ENCODE data around the gene CCDC74B.
"Not testable (repeated sequence)": the region's sequence is repeated elsewhere in the genome, so short reads cannot be mapped to it uniquely, and the experiment has no call there.

CCDC74B gene

DNA sequence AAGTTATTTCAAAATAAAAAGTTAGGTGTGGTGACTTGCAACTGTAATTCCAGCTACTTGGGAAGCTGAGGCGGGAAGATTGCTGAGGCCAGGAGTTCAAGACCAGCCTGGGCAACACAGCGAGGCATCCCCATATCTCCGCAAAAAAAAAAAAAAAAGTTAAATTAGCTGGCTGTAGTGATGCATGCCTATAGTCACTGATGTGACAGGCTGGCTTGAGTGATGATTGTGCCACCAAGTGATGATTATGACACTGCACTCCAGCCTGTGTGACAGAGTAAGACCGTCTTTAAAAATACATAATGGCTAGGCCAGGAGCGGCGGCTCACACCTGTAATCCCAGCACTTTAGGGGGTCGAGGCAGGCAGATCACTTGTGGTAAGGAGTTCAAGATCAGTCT is 25.0 kb upstream of the CCDC74B start:
- no peak for ATAC-seq
- TF ChIP-seq GLIS3 (CRISPR knock-in tag; IDR thresholded peaks at IDR 0.05) (no peak), SNAI2 (CRISPR knock-in tag; IDR thresholded peaks at IDR 0.05) (no peak), ARNTL (CRISPR knock-in tag; IDR thresholded peaks at IDR 0.05; ENCODE audit: borderline replicate concordance, low read depth) (no peak), ZFP3 (CRISPR knock-in tag; IDR thresholded peaks at IDR 0.05) (no peak), TOX (CRISPR knock-in tag; IDR thresholded peaks at IDR 0.05; ENCODE audit: borderline replicate concordance) (no peak), RARB (CRISPR knock-in tag; IDR thresholded peaks at IDR 0.05) (no peak), ISL1 (CRISPR knock-in tag; IDR thresholded peaks at IDR 0.05) (no peak), ESRRG (CRISPR knock-in tag; IDR thresholded peaks at IDR 0.05) (no peak), ZNF565 (CRISPR knock-in tag; conservative IDR thresholded peaks at IDR 0.05; ENCODE audit: low read depth) (no peak), PPARA (CRISPR knock-in tag; IDR thresholded peaks at IDR 0.05; ENCODE audit: borderline replicate concordance) (no peak), BACH2 (CRISPR knock-in tag; IDR thresholded peaks at IDR 0.05; ENCODE audit: borderline replicate concordance) (no peak), ZC3H10 (CRISPR knock-in tag; IDR thresholded peaks at IDR 0.05) (no peak)
- TF ChIP-seq, protein P1, sequence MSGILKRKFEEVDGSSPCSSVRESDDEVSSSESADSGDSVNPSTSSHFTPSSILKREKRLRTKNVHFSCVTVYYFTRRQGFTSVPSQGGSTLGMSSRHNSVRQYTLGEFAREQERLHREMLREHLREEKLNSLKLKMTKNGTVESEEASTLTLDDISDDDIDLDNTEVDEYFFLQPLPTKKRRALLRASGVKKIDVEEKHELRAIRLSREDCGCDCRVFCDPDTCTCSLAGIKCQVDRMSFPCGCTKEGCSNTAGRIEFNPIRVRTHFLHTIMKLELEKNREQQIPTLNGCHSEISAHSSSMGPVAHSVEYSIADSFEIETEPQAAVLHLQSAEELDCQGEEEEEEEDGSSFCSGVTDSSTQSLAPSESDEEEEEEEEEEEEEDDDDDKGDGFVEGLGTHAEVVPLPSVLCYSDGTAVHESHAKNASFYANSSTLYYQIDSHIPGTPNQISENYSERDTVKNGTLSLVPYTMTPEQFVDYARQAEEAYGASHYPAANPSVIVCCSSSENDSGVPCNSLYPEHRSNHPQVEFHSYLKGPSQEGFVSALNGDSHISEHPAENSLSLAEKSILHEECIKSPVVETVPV (CRISPR knock-in tag; IDR thresholded peaks at IDR 0.05): no peak
- TF ChIP-seq, protein P2, sequence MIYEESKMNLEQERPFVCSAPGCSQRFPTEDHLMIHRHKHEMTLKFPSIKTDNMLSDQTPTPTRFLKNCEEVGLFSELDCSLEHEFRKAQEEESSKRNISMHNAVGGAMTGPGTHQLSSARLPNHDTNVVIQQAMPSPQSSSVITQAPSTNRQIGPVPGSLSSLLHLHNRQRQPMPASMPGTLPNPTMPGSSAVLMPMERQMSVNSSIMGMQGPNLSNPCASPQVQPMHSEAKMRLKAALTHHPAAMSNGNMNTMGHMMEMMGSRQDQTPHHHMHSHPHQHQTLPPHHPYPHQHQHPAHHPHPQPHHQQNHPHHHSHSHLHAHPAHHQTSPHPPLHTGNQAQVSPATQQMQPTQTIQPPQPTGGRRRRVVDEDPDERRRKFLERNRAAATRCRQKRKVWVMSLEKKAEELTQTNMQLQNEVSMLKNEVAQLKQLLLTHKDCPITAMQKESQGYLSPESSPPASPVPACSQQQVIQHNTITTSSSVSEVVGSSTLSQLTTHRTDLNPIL (CRISPR knock-in tag; IDR thresholded peaks at IDR 0.05; ENCODE audit: low read depth): no peak
- TF ChIP-seq, protein P3, sequence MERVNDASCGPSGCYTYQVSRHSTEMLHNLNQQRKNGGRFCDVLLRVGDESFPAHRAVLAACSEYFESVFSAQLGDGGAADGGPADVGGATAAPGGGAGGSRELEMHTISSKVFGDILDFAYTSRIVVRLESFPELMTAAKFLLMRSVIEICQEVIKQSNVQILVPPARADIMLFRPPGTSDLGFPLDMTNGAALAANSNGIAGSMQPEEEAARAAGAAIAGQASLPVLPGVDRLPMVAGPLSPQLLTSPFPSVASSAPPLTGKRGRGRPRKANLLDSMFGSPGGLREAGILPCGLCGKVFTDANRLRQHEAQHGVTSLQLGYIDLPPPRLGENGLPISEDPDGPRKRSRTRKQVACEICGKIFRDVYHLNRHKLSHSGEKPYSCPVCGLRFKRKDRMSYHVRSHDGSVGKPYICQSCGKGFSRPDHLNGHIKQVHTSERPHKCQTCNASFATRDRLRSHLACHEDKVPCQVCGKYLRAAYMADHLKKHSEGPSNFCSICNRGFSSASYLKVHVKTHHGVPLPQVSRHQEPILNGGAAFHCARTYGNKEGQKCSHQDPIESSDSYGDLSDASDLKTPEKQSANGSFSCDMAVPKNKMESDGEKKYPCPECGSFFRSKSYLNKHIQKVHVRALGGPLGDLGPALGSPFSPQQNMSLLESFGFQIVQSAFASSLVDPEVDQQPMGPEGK (CRISPR knock-in tag; IDR thresholded peaks at IDR 0.05; ENCODE audit: borderline replicate concordance): no peak
- TF ChIP-seq, protein P4, sequence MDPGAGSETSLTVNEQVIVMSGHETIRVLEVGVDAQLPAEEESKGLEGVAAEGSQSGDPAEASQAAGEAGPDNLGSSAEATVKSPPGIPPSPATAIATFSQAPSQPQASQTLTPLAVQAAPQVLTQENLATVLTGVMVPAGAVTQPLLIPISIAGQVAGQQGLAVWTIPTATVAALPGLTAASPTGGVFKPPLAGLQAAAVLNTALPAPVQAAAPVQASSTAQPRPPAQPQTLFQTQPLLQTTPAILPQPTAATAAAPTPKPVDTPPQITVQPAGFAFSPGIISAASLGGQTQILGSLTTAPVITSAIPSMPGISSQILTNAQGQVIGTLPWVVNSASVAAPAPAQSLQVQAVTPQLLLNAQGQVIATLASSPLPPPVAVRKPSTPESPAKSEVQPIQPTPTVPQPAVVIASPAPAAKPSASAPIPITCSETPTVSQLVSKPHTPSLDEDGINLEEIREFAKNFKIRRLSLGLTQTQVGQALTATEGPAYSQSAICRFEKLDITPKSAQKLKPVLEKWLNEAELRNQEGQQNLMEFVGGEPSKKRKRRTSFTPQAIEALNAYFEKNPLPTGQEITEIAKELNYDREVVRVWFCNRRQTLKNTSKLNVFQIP (CRISPR knock-in tag; IDR thresholded peaks at IDR 0.05; ENCODE audit: borderline replicate concordance, low read depth): no peak
- TF ChIP-seq, protein P5, sequence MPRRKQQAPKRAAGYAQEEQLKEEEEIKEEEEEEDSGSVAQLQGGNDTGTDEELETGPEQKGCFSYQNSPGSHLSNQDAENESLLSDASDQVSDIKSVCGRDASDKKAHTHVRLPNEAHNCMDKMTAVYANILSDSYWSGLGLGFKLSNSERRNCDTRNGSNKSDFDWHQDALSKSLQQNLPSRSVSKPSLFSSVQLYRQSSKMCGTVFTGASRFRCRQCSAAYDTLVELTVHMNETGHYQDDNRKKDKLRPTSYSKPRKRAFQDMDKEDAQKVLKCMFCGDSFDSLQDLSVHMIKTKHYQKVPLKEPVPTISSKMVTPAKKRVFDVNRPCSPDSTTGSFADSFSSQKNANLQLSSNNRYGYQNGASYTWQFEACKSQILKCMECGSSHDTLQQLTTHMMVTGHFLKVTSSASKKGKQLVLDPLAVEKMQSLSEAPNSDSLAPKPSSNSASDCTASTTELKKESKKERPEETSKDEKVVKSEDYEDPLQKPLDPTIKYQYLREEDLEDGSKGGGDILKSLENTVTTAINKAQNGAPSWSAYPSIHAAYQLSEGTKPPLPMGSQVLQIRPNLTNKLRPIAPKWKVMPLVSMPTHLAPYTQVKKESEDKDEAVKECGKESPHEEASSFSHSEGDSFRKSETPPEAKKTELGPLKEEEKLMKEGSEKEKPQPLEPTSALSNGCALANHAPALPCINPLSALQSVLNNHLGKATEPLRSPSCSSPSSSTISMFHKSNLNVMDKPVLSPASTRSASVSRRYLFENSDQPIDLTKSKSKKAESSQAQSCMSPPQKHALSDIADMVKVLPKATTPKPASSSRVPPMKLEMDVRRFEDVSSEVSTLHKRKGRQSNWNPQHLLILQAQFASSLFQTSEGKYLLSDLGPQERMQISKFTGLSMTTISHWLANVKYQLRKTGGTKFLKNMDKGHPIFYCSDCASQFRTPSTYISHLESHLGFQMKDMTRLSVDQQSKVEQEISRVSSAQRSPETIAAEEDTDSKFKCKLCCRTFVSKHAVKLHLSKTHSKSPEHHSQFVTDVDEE (CRISPR knock-in tag; IDR thresholded peaks at IDR 0.05): no peak

DNA sequence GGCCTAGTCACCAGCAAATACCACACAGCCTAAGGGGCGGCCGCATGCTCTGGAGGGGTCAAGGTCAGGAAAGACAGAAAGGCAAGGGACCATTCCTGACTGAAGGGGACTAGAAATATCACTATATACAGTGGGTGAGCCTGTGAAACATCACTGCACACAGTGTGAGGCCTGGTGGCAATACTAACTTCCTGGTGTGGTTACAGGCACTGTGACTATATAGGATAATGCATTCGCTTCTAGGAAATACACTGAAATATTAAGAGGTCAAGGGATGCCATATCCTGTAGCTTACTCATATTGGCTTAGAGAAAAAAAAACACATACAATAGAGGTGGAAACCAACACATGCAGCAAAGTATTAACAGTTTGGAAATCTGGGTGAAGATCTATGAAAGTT is 24.3 kb upstream of the CCDC74B start:
- not testable (repeated sequence) for ATAC-seq

DNA sequence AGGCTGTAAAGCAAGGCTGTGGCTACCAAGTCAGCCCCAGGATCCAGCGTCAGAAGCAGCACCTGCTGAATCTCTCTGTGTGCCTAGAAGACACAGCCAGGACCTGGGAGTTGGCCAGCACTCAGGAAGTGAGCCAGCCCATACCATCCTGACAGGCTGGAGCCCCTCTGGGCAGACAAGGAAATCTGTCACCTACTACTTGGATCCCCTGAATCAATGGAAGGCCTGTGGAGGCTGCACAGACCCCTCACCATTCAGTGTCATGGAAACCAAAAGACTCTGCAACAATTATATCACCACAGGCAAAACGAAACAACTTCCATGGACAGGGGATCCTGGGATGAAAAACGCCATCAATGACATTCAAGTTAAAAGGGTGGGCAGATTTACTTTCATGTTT is 21.7 kb upstream of the CCDC74B start:
- ATAC-seq: not testable (repeated sequence)

DNA sequence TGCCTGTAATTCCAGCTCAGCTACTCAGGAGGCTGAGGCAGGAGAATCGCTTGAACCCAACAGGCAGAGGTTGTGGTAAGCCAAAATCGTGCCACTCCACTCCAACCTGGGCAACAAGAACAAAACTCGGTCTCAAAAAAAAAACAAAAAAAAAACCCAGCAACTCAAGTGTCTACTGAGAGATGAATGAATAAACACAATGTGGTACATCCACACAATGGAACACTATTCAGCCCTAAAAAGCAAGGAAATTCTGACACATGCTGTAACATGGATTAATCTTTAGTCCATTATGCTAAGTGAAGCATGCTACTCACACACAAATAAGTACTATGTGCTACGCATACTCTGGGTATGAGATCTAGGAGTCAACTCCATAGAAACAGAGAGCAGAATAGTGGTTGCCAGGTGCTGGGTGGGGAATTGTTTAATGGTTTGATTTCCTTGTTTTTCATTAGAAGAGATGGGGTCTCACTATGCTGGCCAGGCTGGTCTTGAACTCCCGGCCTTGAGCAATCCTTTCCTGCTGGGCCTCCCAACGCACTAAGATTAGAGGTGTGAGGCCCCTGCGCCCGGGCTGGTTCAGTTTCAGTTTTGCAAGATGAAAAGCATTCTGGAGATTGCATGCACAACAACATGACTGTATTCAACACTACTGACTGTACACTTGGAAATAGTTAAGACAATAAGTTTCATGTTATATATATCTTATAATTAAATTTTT is 20.5 kb upstream of the CCDC74B start:
- peak; percentile 61; the same call in 1 of the 2 replicates for TF ChIP-seq ZNF8 (CRISPR knock-in tag; IDR thresholded peaks at IDR 0.05)
- no peak for TF ChIP-seq TOX (CRISPR knock-in tag; IDR thresholded peaks at IDR 0.05; ENCODE audit: borderline replicate concordance)
- TF ChIP-seq ISL1 (CRISPR knock-in tag; IDR thresholded peaks at IDR 0.05): no peak

More for the DNA sequence above, 20.5 kb upstream of the CCDC74B start:
- ATAC-seq: no peak

Data from SK-N-SH treated with all-trans-retinoic acid at 6 μM for 48 hours (cell line).